ENCODE results near the gene FAM120A.
"Not testable (repeated sequence)": the region's sequence is repeated elsewhere in the genome, so short reads cannot be mapped to it uniquely, and the experiment has no call there.

The FAM120A gene

GRCh38 chr9:93507768-93508167, 56.3 kb downstream of the FAM120A start:
- DNase-seq (ENCODE audit: low spot score): no peak
- Histone ChIP-seq H3K4me3 (ENCODE audit: severe bottlenecking) (no peak overlapping the region), H3K9me3 (ENCODE audit: severe bottlenecking) (no peaks in the 10 kb centered on the region), H3K36me3 (ENCODE audit: low read depth) (peaks cover 35% of the 10 kb centered on the region), H3K4me1 (ENCODE audit: insufficient read depth, poor library complexity, severe bottlenecking) (peaks cover 20% of the 10 kb centered on the region), H3K27me3 (ENCODE audit: insufficient read depth, poor library complexity, severe bottlenecking) (no peaks in the 10 kb centered on the region), H3K27ac (ENCODE audit: poor library complexity, severe bottlenecking) (no peak overlapping the region)
- TF ChIP-seq CTCF (IDR thresholded peaks at IDR 0.05; ENCODE audit: poor library complexity, severe bottlenecking): no peak
- no peak for ATAC-seq (ENCODE audit: low read depth)

- Histone ChIP-seq H3K36me3 (ENCODE audit: low read depth) (peaks cover 35% of the 10 kb centered on the region), H3K4me1 (ENCODE audit: insufficient read depth, poor library complexity, severe bottlenecking) (peaks cover 20% of the 10 kb centered on the region), H3K9me3 (ENCODE audit: severe bottlenecking) (no peaks in the 10 kb centered on the region), H3K27ac (ENCODE audit: poor library complexity, severe bottlenecking) (no peak overlapping the region), H3K4me3 (ENCODE audit: severe bottlenecking) (no peak overlapping the region), H3K27me3 (ENCODE audit: insufficient read depth, poor library complexity, severe bottlenecking) (no peaks in the 10 kb centered on the region)
- ATAC-seq (ENCODE audit: low read depth) (no peak), DNase-seq (ENCODE audit: low spot score) (no peak)
- TF ChIP-seq CTCF (IDR thresholded peaks at IDR 0.05; ENCODE audit: poor library complexity, severe bottlenecking): no peak
Measured at GRCh38 chr9:93508207-93508606, 56.7 kb downstream of the FAM120A start.

- DNase-seq (ENCODE audit: low spot score) (no peak), ATAC-seq (ENCODE audit: low read depth) (no peak)
- no peak overlapping the region for H3K4me3 ChIP-seq (ENCODE audit: severe bottlenecking)
- no peaks in the 10 kb centered on the region for H3K27me3 ChIP-seq (ENCODE audit: insufficient read depth, poor library complexity, severe bottlenecking)
- H3K36me3 ChIP-seq (ENCODE audit: low read depth): peaks cover 34% of the 10 kb centered on the region
- TF ChIP-seq CTCF (IDR thresholded peaks at IDR 0.05; ENCODE audit: poor library complexity, severe bottlenecking): no peak
- no peak overlapping the region for H3K27ac ChIP-seq (ENCODE audit: poor library complexity, severe bottlenecking)
- H3K4me1 ChIP-seq (ENCODE audit: insufficient read depth, poor library complexity, severe bottlenecking): peaks cover 15% of the 10 kb centered on the region
- H3K9me3 ChIP-seq (ENCODE audit: severe bottlenecking): no peaks in the 10 kb centered on the region
Measured at GRCh38 chr9:93509084-93509483, 57.6 kb downstream of the FAM120A start.

GRCh38 chr9:93510041-93510440, 58.6 kb downstream of the FAM120A start:
- no peak for DNase-seq (ENCODE audit: low spot score)
- TF ChIP-seq CTCF (IDR thresholded peaks at IDR 0.05; ENCODE audit: poor library complexity, severe bottlenecking): no peak
- no peak overlapping the region for H3K27ac ChIP-seq (ENCODE audit: poor library complexity, severe bottlenecking)
- H3K27me3 ChIP-seq (ENCODE audit: insufficient read depth, poor library complexity, severe bottlenecking): no peaks in the 10 kb centered on the region
- no peak overlapping the region for H3K4me3 ChIP-seq (ENCODE audit: severe bottlenecking)
- H3K36me3 ChIP-seq (ENCODE audit: low read depth): peaks cover 30% of the 10 kb centered on the region
- peaks cover 9% of the 10 kb centered on the region for H3K4me1 ChIP-seq (ENCODE audit: insufficient read depth, poor library complexity, severe bottlenecking)
- H3K9me3 ChIP-seq (ENCODE audit: severe bottlenecking): no peaks in the 10 kb centered on the region
- ATAC-seq (ENCODE audit: low read depth): no peak

GRCh38 chr9:93511228-93511627, 59.7 kb downstream of the FAM120A start:
- not testable (repeated sequence) for H3K4me3 ChIP-seq (ENCODE audit: severe bottlenecking); DNase-seq (ENCODE audit: low spot score); H3K4me1 ChIP-seq (ENCODE audit: insufficient read depth, poor library complexity, severe bottlenecking); H3K27me3 ChIP-seq (ENCODE audit: insufficient read depth, poor library complexity, severe bottlenecking); H3K27ac ChIP-seq (ENCODE audit: poor library complexity, severe bottlenecking); H3K9me3 ChIP-seq (ENCODE audit: severe bottlenecking); ATAC-seq (ENCODE audit: low read depth)
- H3K36me3 ChIP-seq (ENCODE audit: low read depth): peaks cover 22% of the 10 kb centered on the region

GRCh38 chr9:93512170-93512812, 60.8 kb downstream of the FAM120A start:
- H3K4me1 ChIP-seq (ENCODE audit: insufficient read depth, poor library complexity, severe bottlenecking); ATAC-seq (ENCODE audit: low read depth); H3K27me3 ChIP-seq (ENCODE audit: insufficient read depth, poor library complexity, severe bottlenecking); H3K27ac ChIP-seq (ENCODE audit: poor library complexity, severe bottlenecking); H3K4me3 ChIP-seq (ENCODE audit: severe bottlenecking); DNase-seq (ENCODE audit: low spot score); H3K9me3 ChIP-seq (ENCODE audit: severe bottlenecking): not testable (repeated sequence)
- peaks cover 30% of the 10 kb centered on the region for H3K36me3 ChIP-seq (ENCODE audit: low read depth)

Measured in RWPE2 (cell line).